Liver (tissue), 9 donors: Measurements from ENCODE around the gene PVRIG. TPM values are rescaled to one million over a fixed set of nuclear protein-coding genes. Genes with fewer than 3 reads are reported as not detected.
"Not testable (repeated sequence)": the region's sequence is repeated elsewhere in the genome, so short reads cannot be mapped to it uniquely, and the experiment has no call there.

ENCODE experiments used
- DNase-seq: peaks from one replicate; pipeline ENCODE4 v3.0.0-alpha.2; 2017; ENCODE audit warnings: low spot score
- H3K27ac ChIP-seq, 2 donors: one replicate each; pipeline ENCODE4 v1.7.0; 2013; ENCODE audit warnings: inconsistent platforms in 2 of 2, low read length in 2 of 2, control low read depth in 1 of 2, low read depth in 1 of 2, mild to moderate bottlenecking in 1 of 2
- H3K27me3 ChIP-seq, 4 donors: one replicate each; pipeline versions ENCODE4 v1.6.1 to v1.7.0; 2013; ENCODE audit warnings: low read length in 3 of 4, inconsistent platforms in 1 of 4, mild to moderate bottlenecking in 1 of 4, moderate library complexity in 1 of 4; ENCODE audit not compliant: control insufficient read depth in 4 of 4, insufficient read depth in 4 of 4
- H3K36me3 ChIP-seq, 4 donors: one replicate each; pipeline versions ENCODE4 v1.6.1 to v1.7.0; 2013; ENCODE audit warnings: low read length in 3 of 4, mild to moderate bottlenecking in 3 of 4, low read depth in 1 of 4, moderate library complexity in 1 of 4; ENCODE audit not compliant: control insufficient read depth in 4 of 4, insufficient read depth in 3 of 4
- H3K4me1 ChIP-seq, 4 donors: one replicate each; pipeline versions ENCODE4 v1.6.1 to v1.7.0; 2013; ENCODE audit warnings: low read length in 3 of 4, mild to moderate bottlenecking in 3 of 4, moderate library complexity in 1 of 4; ENCODE audit not compliant: control insufficient read depth in 4 of 4, insufficient read depth in 4 of 4
- H3K4me3 ChIP-seq, 3 donors: one replicate each; pipeline versions ENCODE4 v1.6.1 to v1.7.0; 2013; ENCODE audit warnings: low read length in 3 of 3, control low read depth in 1 of 3, low read depth in 1 of 3, mild to moderate bottlenecking in 1 of 3
- H3K9ac ChIP-seq, 2 donors: one replicate each; pipeline ENCODE4 v1.7.0; 2013; ENCODE audit warnings: low read length in 2 of 2, mild to moderate bottlenecking in 2 of 2, moderate library complexity in 2 of 2, control low read depth in 1 of 2, low read depth in 1 of 2
- H3K9me3 ChIP-seq, 4 donors: one replicate each; pipeline versions ENCODE4 v1.6.1 to v1.7.0; 2013; ENCODE audit warnings: low read length in 3 of 4; ENCODE audit not compliant: control insufficient read depth in 4 of 4
- WGBS: extraction: QIAGEN DNeasy Blood & Tissue Kit; methylation state at CpG from one replicate; pipeline ENCODE4 v1.1.7; 2013; 5-methylcytosine and 5-hydroxymethylcytosine counted together
- polyA plus RNA-seq, 2 donors: library from polyadenylated mRNA; stranded (reverse) in 1 of 2; unstranded in 1 of 2; fragments of 200-250 nt in 1 of 2; fragments of >200 nt in 1 of 2; fragmentation: Nextera tagmentation in 1 of 2; extraction: Ambion mirVana in 1 of 2; gene quantifications; one replicate each; pipeline versions ENCODE4 v1.2.1 to v1.2.3, GENCODE V29; 2013 to 2015
- total RNA-seq, 2 donors: library from RNA; depleted of rRNA; stranded (reverse); fragments of >200 nt; gene quantifications; one replicate each; pipeline ENCODE4 v1.2.3, GENCODE V29; 2014
- donor health status: healthy.
- donor health status: healthy.
- donor health status: healthy.
- donor health status: healthy.
- donor health status: healthy.

Gene PVRIG
- total and polyA plus RNA-seq, 4 donors, result 0.37 to 0.81 (median 0.58) TPM

DNA sequence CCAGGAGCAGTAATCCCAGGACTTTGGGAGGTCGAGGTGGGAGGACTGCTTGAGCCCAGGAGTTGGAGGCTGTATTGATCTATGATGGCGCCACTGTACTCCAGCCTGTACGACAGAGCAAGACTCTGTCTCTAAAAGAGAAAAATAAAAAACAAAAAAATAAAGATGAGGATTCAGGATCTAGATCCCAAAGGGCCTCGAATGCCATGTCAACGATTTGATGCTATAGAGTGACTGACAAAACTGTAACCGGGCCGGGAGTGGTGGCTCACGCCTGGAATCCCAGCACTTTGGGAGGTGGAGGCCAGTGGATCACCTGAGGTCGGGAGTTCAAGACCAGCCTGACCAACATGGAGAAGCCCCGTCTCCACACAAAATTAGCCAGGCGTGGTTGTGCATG is 49.1 kb downstream of the PVRIG start:
- DNase-seq, H3K27me3 ChIP-seq, H3K9ac ChIP-seq, H3K9me3 ChIP-seq, H3K4me3 ChIP-seq, H3K36me3 ChIP-seq, H3K27ac ChIP-seq: not testable (repeated sequence)
- peaks cover 0 to 15% (median 5%) of the 10 kb centered on the region in 4 donors for H3K4me1 ChIP-seq
- WGBS, result 97% methylated on average over 11 of the region's 11 CpGs

DNA sequence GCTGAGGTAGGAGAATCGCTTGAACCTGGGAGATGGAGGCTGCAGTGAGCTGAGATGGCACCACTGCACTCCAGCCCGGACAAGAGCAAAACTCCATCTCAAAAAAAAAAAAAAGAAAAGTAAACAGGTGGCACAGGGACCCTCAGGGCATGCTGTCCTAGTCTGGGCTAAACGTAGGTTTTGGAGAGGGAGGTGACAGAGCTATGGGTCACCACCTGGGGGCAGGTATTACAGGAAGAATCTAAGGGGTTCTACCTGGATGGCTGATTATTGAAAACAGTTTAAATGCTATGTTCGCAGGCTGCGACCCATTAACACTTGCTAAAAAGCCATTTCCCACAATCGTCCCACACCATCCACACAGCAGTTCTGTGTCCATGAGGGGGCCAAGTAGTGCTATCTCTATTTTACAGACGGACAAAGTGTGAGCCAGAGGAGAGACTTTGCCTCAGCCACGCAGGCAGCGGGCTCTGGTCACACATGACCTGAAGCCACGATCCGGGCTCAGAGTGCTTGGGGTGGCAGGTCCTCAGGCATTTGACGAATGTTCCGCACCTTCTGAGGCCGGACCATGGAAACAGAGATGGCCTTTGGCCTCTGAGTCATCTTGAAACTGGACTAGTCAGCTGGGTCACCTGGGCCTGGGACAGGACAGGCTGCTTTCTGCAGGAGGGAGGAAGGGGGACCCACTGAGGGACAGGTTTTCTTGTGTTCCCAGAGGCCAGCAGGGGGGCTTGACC is 49.7 kb downstream of the PVRIG start:
- not testable (repeated sequence) for H3K9me3 ChIP-seq, H3K4me3 ChIP-seq, H3K36me3 ChIP-seq, H3K27me3 ChIP-seq, H3K27ac ChIP-seq, DNase-seq, H3K9ac ChIP-seq
- peaks cover 0 to 15% (median 5%) of the 10 kb centered on the region in 4 donors for H3K4me1 ChIP-seq
- WGBS, result 88% methylated on average over 14 of the region's 14 CpGs

DNA sequence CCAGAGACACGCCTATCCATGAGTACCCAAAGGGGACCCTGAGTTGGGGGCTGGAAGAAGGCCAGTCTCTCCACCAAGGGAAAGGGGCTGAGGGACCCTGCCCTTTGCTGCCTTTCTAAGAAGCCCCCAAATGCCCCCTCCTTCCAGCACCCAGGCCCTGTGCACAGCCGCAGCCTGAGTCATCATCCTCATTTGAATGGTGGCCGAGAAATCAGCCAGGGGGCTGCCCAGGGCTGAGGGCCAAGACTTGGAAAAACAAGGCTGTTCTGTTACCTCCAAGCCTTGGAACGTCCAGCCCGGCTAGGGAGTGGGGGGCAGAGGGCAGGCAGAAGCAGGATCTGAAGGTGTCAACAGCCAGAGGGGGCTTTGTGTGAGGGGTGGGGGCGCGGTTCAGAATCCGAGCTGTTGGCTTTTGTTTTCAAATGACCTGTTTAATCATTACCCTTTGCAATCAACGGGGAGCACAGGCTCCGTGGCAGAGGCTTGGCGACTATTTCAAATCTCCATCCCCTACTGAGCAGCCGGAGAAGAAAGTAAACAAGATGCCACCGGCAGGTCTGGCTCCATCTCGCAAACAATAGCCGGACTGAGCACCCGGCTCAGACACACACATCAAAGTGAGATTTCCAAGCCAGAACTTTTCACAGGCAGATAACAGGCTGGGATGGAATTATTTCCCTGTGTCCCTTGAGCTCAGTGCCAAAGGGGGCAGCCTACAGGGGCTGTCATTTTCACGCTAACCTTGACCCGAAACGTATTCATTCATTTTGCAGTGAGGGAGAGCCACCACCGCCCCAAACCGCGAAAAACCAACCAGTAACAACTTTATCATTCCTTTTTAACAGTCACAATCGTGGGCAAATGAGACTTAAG is 50.5 kb downstream of the PVRIG start:
- not testable (repeated sequence) for H3K4me3 ChIP-seq, H3K9ac ChIP-seq, H3K27me3 ChIP-seq, H3K36me3 ChIP-seq, H3K27ac ChIP-seq, DNase-seq, H3K9me3 ChIP-seq
- 34% methylated on average over 18 of the region's 23 CpGs for WGBS
- H3K4me1 ChIP-seq, result peaks cover 0 to 15% (median 5%) of the 10 kb centered on the region in 4 donors

Other genes with a start within 250 kb of the PVRIG start
- gene AZGP1, start 243.9 kb upstream of the PVRIG start, total RNA-seq, result 100 to 1,000 TPM in 1 of 2 donors, 10 to 100 TPM in 1; 99.5 to 952 TPM
- gene AZGP1, start 243.9 kb upstream of the PVRIG start, polyA plus RNA-seq, result 1,000 to 10,000 TPM; 1,348 to 2,721 TPM
- 100 to 1,000 TPM in 1 of 2 donors, 10 to 100 TPM in 1; 20.5 to 117 TPM for gene ZKSCAN1, start 204.4 kb upstream of the PVRIG start, total RNA-seq
- gene ZKSCAN1, start 204.4 kb upstream of the PVRIG start, polyA plus RNA-seq, result 10 to 100 TPM; 11.8 to 39.7 TPM
- gene ZSCAN21, start 170.2 kb upstream of the PVRIG start, total RNA-seq, result 1 to 10 TPM; 8.5 to 8.6 TPM
- 1 to 10 TPM; 4.6 to 5.3 TPM for gene ZSCAN21, start 170.2 kb upstream of the PVRIG start, polyA plus RNA-seq
- 10 to 100 TPM; 14.0 to 18.2 TPM for gene ZNF3, start 138.2 kb upstream of the PVRIG start, total RNA-seq
- gene ZNF3, start 138.2 kb upstream of the PVRIG start, polyA plus RNA-seq, result 10 to 100 TPM; 10.2 to 10.4 TPM
- gene COPS6, start 131.0 kb upstream of the PVRIG start, total RNA-seq, result 10 to 100 TPM; 28.7 to 30.8 TPM
- 10 to 100 TPM; 62.7 to 63.2 TPM for gene COPS6, start 131.0 kb upstream of the PVRIG start, polyA plus RNA-seq
- 100 to 1,000 TPM in 1 of 2 donors, 10 to 100 TPM in 1; 20.6 to 143 TPM for gene MCM7, start 118.6 kb upstream of the PVRIG start, total RNA-seq
- 10 to 100 TPM; 12.6 to 14.6 TPM for gene MCM7, start 118.6 kb upstream of the PVRIG start, polyA plus RNA-seq
- 1 to 10 TPM; 4.6 to 5.5 TPM for gene AP4M1, start 118.3 kb upstream of the PVRIG start, total RNA-seq
- gene AP4M1, start 118.3 kb upstream of the PVRIG start, polyA plus RNA-seq, result 1 to 10 TPM; 3.3 to 4.9 TPM
- gene TAF6, start 100.6 kb upstream of the PVRIG start, total RNA-seq, result 10 to 100 TPM; 16.1 to 17.9 TPM
- gene TAF6, start 100.6 kb upstream of the PVRIG start, polyA plus RNA-seq, result 10 to 100 TPM in 1 of 2 donors, 1 to 10 TPM in 1; 8.9 to 16.3 TPM
- gene CNPY4, start 100.3 kb upstream of the PVRIG start, total RNA-seq, result 10 to 100 TPM in 1 of 2 donors, 1 to 10 TPM in 1; 3.7 to 11.9 TPM
- gene CNPY4, start 100.3 kb upstream of the PVRIG start, polyA plus RNA-seq, result 1 to 10 TPM; 1.9 to 3.8 TPM
- 1 to 10 TPM; 1.4 TPM for gene MBLAC1, start 93.0 kb upstream of the PVRIG start, total RNA-seq
- gene MBLAC1, start 93.0 kb upstream of the PVRIG start, polyA plus RNA-seq, result 1 to 10 TPM; 1.0 to 1.3 TPM
- 10 to 100 TPM; 28.4 to 39.8 TPM for gene LAMTOR4, start 71.0 kb upstream of the PVRIG start, total RNA-seq
- gene LAMTOR4, start 71.0 kb upstream of the PVRIG start, polyA plus RNA-seq, result 100 to 1,000 TPM in 1 of 2 donors, 10 to 100 TPM in 1; 75.5 to 112 TPM
- gene TRAPPC14, start 61.2 kb upstream of the PVRIG start, total RNA-seq, result 1 to 10 TPM; 3.5 to 6.9 TPM
- gene TRAPPC14, start 61.2 kb upstream of the PVRIG start, polyA plus RNA-seq, result 1 to 10 TPM; 2.8 to 9.7 TPM
- under 1 TPM; 0.17 to 0.28 TPM for gene GAL3ST4, start 51.3 kb upstream of the PVRIG start, total RNA-seq
- under 1 TPM; 0.18 to 0.57 TPM for gene GAL3ST4, start 51.3 kb upstream of the PVRIG start, polyA plus RNA-seq
- under 1 TPM; 0.33 to 0.79 TPM for gene GPC2, start 42.6 kb upstream of the PVRIG start, total RNA-seq
- under 1 TPM in 1 of 2 donors, not detected in 1; 0.14 TPM for gene GPC2, start 42.6 kb upstream of the PVRIG start, polyA plus RNA-seq
- 1 to 10 TPM in 1 of 2 donors, under 1 TPM in 1; 0.28 to 1.1 TPM for gene STAG3, start 42.0 kb upstream of the PVRIG start, total RNA-seq
- gene STAG3, start 42.0 kb upstream of the PVRIG start, polyA plus RNA-seq, result 1 to 10 TPM; 5.4 to 7.0 TPM
- not detected for gene SPDYE3, start 87.8 kb downstream of the PVRIG start, total RNA-seq
- 1 to 10 TPM in 1 of 2 donors, under 1 TPM in 1; 0.07 to 1.7 TPM for gene SPDYE3, start 87.8 kb downstream of the PVRIG start, polyA plus RNA-seq
- gene PILRB, start 138.2 kb downstream of the PVRIG start, total RNA-seq, result 10 to 100 TPM in 1 of 2 donors, 1 to 10 TPM in 1; 6.0 to 50.8 TPM
- 10 to 100 TPM; 12.2 to 16.5 TPM for gene PILRB, start 138.2 kb downstream of the PVRIG start, polyA plus RNA-seq
- gene PILRA, start 153.5 kb downstream of the PVRIG start, total RNA-seq, result 1 to 10 TPM; 2.8 to 3.5 TPM
- gene PILRA, start 153.5 kb downstream of the PVRIG start, polyA plus RNA-seq, result 1 to 10 TPM; 1.5 to 3.5 TPM
- gene ZCWPW1, start 208.8 kb downstream of the PVRIG start, total RNA-seq, result 1 to 10 TPM; 1.4 to 2.3 TPM
- 1 to 10 TPM; 3.3 TPM for gene ZCWPW1, start 208.8 kb downstream of the PVRIG start, polyA plus RNA-seq
- gene MEPCE, start 209.9 kb downstream of the PVRIG start, total RNA-seq, result 10 to 100 TPM; 13.5 to 19.6 TPM
- gene MEPCE, start 209.9 kb downstream of the PVRIG start, polyA plus RNA-seq, result 10 to 100 TPM in 1 of 2 donors, 1 to 10 TPM in 1; 6.7 to 21.8 TPM
- gene PPP1R35, start 216.5 kb downstream of the PVRIG start, total RNA-seq, result 1 to 10 TPM; 6.6 to 7.4 TPM
- 10 to 100 TPM in 1 of 2 donors, 1 to 10 TPM in 1; 7.8 to 12.2 TPM for gene PPP1R35, start 216.5 kb downstream of the PVRIG start, polyA plus RNA-seq
- under 1 TPM; 0.17 to 0.33 TPM for gene SPACDR, start 244.3 kb downstream of the PVRIG start, total RNA-seq
- gene SPACDR, start 244.3 kb downstream of the PVRIG start, polyA plus RNA-seq, result under 1 TPM in 1 of 2 donors, not detected in 1; 0.06 TPM